GM23248 (cell line): ENCODE results near the gene OPCML. TPM values are rescaled to one million over a fixed set of nuclear protein-coding genes. Genes with fewer than 3 reads are reported as not detected.

ENCODE experiments used
- DNase-seq: peaks from one replicate; pipeline ENCODE4 v3.0.0-alpha.2; 2015
- H2AFZ ChIP-seq: fragments of 200-600 bp; sonication (generic); 2 replicates; pipeline ENCODE4 v1.6.1; 2016; ENCODE audit warnings: antibody characterized with exemption
- H3F3A ChIP-seq: fragments of 200-600 bp; sonication (generic); 2 replicates; pipeline ENCODE4 v1.6.1; 2016; ENCODE audit warnings: mild to moderate bottlenecking, antibody characterized with exemption, mixed run types; ENCODE audit not compliant: insufficient read depth
- H3K27ac ChIP-seq: fragments of 200-600 bp; sonication (generic); 2 replicates; pipeline ENCODE4 v1.5.1; 2016; ENCODE audit warnings: mild to moderate bottlenecking
- H3K27me3 ChIP-seq: fragments of 200-600 bp; sonication (generic); replicated peaks from 2 replicates; pipeline ENCODE4 v1.6.1; 2016; ENCODE audit warnings: mild to moderate bottlenecking; ENCODE audit not compliant: insufficient read depth
- H3K36me3 ChIP-seq: fragments of 200-600 bp; sonication (generic); 2 replicates; pipeline ENCODE4 v1.6.1; 2016; ENCODE audit warnings: low read depth, mild to moderate bottlenecking
- H3K4me1 ChIP-seq: fragments of 200-600 bp; sonication (generic); 2 replicates; pipeline ENCODE4 v1.6.1; 2016; ENCODE audit warnings: mild to moderate bottlenecking; ENCODE audit not compliant: insufficient read depth
- H3K4me2 ChIP-seq: fragments of 200-600 bp; sonication (generic); one replicate; pipeline ENCODE4 v1.6.1; 2016; ENCODE audit warnings: mild to moderate bottlenecking; ENCODE audit not compliant: unreplicated experiment
- H3K4me3 ChIP-seq: fragments of 200-600 bp; sonication (generic); 2 replicates; pipeline ENCODE4 v1.5.1; 2016; ENCODE audit warnings: mild to moderate bottlenecking
- H3K79me2 ChIP-seq: fragments of 200-600 bp; sonication (generic); 2 replicates; pipeline ENCODE4 v1.6.1; 2016; ENCODE audit warnings: mild to moderate bottlenecking; ENCODE audit not compliant: insufficient read depth
- H3K9ac ChIP-seq: fragments of 200-600 bp; sonication (generic); 2 replicates; pipeline ENCODE4 v1.6.1; 2016; ENCODE audit warnings: mild to moderate bottlenecking
- H3K9me2 ChIP-seq: fragments of 200-600 bp; sonication (generic); 2 replicates; pipeline ENCODE4 v1.6.1; 2016; ENCODE audit warnings: mixed run types, mild to moderate bottlenecking, moderate library complexity; ENCODE audit not compliant: insufficient read depth
- H3K9me3 ChIP-seq: fragments of 200-600 bp; sonication (generic); one replicate; pipeline ENCODE4 v1.6.1; 2017; ENCODE audit warnings: low read depth
- H4K20me1 ChIP-seq: fragments of 200-600 bp; sonication (generic); 2 replicates; pipeline ENCODE4 v1.6.0; 2016; ENCODE audit not compliant: insufficient read depth
- EZH2 ChIP-seq: fragments of 200-600 bp; sonication (generic); IDR thresholded peaks from 2 replicates; pipeline ENCODE4 v1.6.1; 2018; ENCODE audit warnings: antibody characterized with exemption, mild to moderate bottlenecking; ENCODE audit not compliant: insufficient read depth, poor library complexity, severe bottlenecking
- EZH2phosphoT487 ChIP-seq: fragments of 200-600 bp; sonication (generic); IDR thresholded peaks from 2 replicates; pipeline ENCODE4 v1.6.1; 2018; ENCODE audit warnings: antibody characterized with exemption, moderate library complexity, mild to moderate bottlenecking, low read depth; ENCODE audit not compliant: insufficient read depth
- WGBS, 2 experiments: methylation state at CpG; one replicate each; pipeline ENCODE4 v1.1.6; 2015 to 2017; ENCODE audit warnings: low lambda C conversion rate in 2 of 2, low coverage in 1 of 2; ENCODE audit errors: missing lambda C conversion rate in 2 of 2; 5-methylcytosine and 5-hydroxymethylcytosine counted together
- in situ Hi-C: fragments of 300-500 bp; cut with MboI; formaldehyde crosslinking; loops from 2 replicates; pipeline ENCODE4 v1.15.0; 2020
- polyA plus RNA-seq: library from polyadenylated mRNA; unstranded; fragments of >200 nt; fragmentation: Nextera tagmentation; extraction: Ambion mirVana; gene quantifications from 2 replicates; pipeline ENCODE4 v1.2.1, GENCODE V29; 2016
- total RNA-seq: library from RNA; depleted of rRNA; stranded (reverse); fragments of >200 nt; shearing (Covaris generic); gene quantifications from 2 replicates; pipeline ENCODE4 v1.2.3, GENCODE V29; 2014

The OPCML gene
- total and polyA plus RNA-seq, 2 experiments from 2014 or later = 0.69 to 1.6 TPM

- no peak overlapping the region for H2AFZ ChIP-seq
- H3K9me2 ChIP-seq = no peaks in the 10 kb centered on the region
- 0 out of 2 replicates have a peak, but pooled peaks cover 6% of the 10 kb centered on the region for H3F3A ChIP-seq
- no peaks in the 10 kb centered on the region for H3K36me3 ChIP-seq
- peak overlapping the region; percentile 1 for H3K4me2 ChIP-seq
- H3K9ac ChIP-seq = no peak overlapping the region
- no peaks in the 10 kb centered on the region for H3K79me2 ChIP-seq
- in situ Hi-C loops = no loop called here
- DNase-seq = peak; percentile 79
- TF ChIP-seq EZH2phosphoT487 (0 out of 2 replicates have a peak, but pooled peaks have one; percentile 80), EZH2 (no peak)
- 42 to 44% methylated on average over 6 of the region's 6 CpGs for WGBS, 2 experiments
- no peak overlapping the region for H3K27ac ChIP-seq
- H3K4me3 ChIP-seq = no peak overlapping the region
- H3K9me3 ChIP-seq = no peaks in the 10 kb centered on the region
- no peaks in the 10 kb centered on the region for H3K27me3 ChIP-seq
- no peaks in the 10 kb centered on the region for H3K4me1 ChIP-seq
- H4K20me1 ChIP-seq = no peaks in the 10 kb centered on the region
These were observed 657.7 kb downstream of the OPCML start for GRCh38 chr11:132874638-132875037.

DNA sequence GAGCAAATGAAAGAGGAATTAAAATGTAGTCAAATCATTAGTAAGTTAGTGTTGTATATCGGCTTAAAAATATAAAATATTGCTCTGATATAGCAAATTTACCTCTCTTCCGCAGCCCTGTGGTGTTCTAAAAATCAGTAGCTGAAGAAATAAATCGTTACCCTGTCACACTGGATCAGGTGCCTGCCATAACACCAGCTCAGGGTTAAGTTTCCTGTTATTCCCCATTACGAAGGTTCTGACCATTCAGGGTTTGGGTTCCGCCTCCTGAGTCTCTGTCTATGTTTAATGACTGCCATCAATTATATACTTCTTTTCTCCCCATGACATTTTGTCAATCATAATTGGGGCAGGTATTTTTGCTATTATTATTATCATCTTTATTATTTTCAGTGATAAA is 658.5 kb downstream of the OPCML start:
- no peaks in the 10 kb centered on the region for H3K9me3 ChIP-seq
- no peak for TF ChIP-seq EZH2phosphoT487
- TF ChIP-seq EZH2 = no peak
- DNase-seq = no peak
- no peaks in the 10 kb centered on the region for H3K36me3 ChIP-seq
- H3K9ac ChIP-seq = no peak overlapping the region
- H3K4me2 ChIP-seq = no peak overlapping the region
- no peak overlapping the region for H3K27ac ChIP-seq
- H3K4me3 ChIP-seq = no peak overlapping the region
- no peak overlapping the region for H2AFZ ChIP-seq
- H3F3A ChIP-seq = 0 out of 2 replicates have a peak, but pooled peaks cover 6% of the 10 kb centered on the region
- WGBS, 2 experiments = 56 to 58% methylated on average over 5 of the region's 5 CpGs
- no peaks in the 10 kb centered on the region for H3K4me1 ChIP-seq
- no peaks in the 10 kb centered on the region for H3K27me3 ChIP-seq
- H4K20me1 ChIP-seq = no peaks in the 10 kb centered on the region
- H3K9me2 ChIP-seq = no peaks in the 10 kb centered on the region
- in situ Hi-C loops = no loop called here
- H3K79me2 ChIP-seq = no peaks in the 10 kb centered on the region

- Histone ChIP-seq H3K9me2 (no peaks in the 10 kb centered on the region), H3K36me3 (no peaks in the 10 kb centered on the region), H3K4me2 (no peak overlapping the region), H4K20me1 (no peaks in the 10 kb centered on the region), H2AFZ (no peak overlapping the region), H3F3A (0 out of 2 replicates have a peak, but pooled peaks cover 6% of the 10 kb centered on the region), H3K27me3 (no peaks in the 10 kb centered on the region), H3K4me1 (0 out of 2 replicates have a peak, but pooled peaks cover under 1% of the 10 kb centered on the region), H3K9ac (no peak overlapping the region), H3K79me2 (no peaks in the 10 kb centered on the region), H3K4me3 (no peak overlapping the region), H3K27ac (no peak overlapping the region), H3K9me3 (no peaks in the 10 kb centered on the region)
- TF ChIP-seq EZH2phosphoT487 (no peak), EZH2 (no peak)
- DNase-seq = no peak
- WGBS, 2 experiments = 63 to 65% methylated on average over 10 of the region's 10 CpGs
- in situ Hi-C loops = no loop called here
These were observed 660.1 kb downstream of the OPCML start for GRCh38 chr11:132872211-132872610.

- in situ Hi-C loops = no loop called here
- TF ChIP-seq EZH2phosphoT487 (no peak), EZH2 (no peak)
- 0 out of 2 replicates have a peak, but pooled peaks cover 5% of the 10 kb centered on the region for H3K4me1 ChIP-seq
These were observed 665.3 kb downstream of the OPCML start for GRCh38 chr11:132866783-132867545.

More at GRCh38 chr11:132866783-132867545, 665.3 kb downstream of the OPCML start:
- no peak overlapping the region for H3K4me2 ChIP-seq
- H3K9me2 ChIP-seq = no peaks in the 10 kb centered on the region
- H3K79me2 ChIP-seq = no peaks in the 10 kb centered on the region
- WGBS, 2 experiments = 22 to 23% methylated on average over 5 of the region's 5 CpGs
- no peak overlapping the region for H3K4me3 ChIP-seq
- no peak overlapping the region for H3K9ac ChIP-seq
- no peak overlapping the region for H2AFZ ChIP-seq
- no peaks in the 10 kb centered on the region for H3K9me3 ChIP-seq
- H3K27me3 ChIP-seq = no peaks in the 10 kb centered on the region
- H3K36me3 ChIP-seq = no peaks in the 10 kb centered on the region
- H4K20me1 ChIP-seq = no peaks in the 10 kb centered on the region
- DNase-seq = peak; percentile 65
- H3F3A ChIP-seq = no peaks in the 10 kb centered on the region
- no peak overlapping the region for H3K27ac ChIP-seq
